Panc1 (cell line): ENCODE measurements around the gene EFNB1. TPM values are rescaled to one million over a fixed set of nuclear protein-coding genes. Genes with fewer than 3 reads are reported as not detected.

Source experiments
- ATAC-seq: fragments of 200-7000 bp; cut with Tn5 transposase; 2 replicates; pipeline ENCODE4 v1.9.1; 2020; ENCODE audit warnings: mild to moderate bottlenecking, moderate library complexity
- BruUV-seq: library from RNA; stranded (reverse); fragments of 400-500 nt; replicated peaks from 2 replicates; lab custom pipeline; 2021; lab: Mats Ljungman, UMichigan
- CTCF ChIA-PET: fragments of 300-600 bp; sonication (Branson Sonifier 250); formaldehyde crosslinking; loops from one replicate; lab custom pipeline; 2022; ENCODE audit warnings: antibody characterized with exemption; lab: Charles Lee
- POLR2A ChIA-PET: fragments of 300-600 bp; sonication (Branson Sonifier 250); formaldehyde crosslinking; loops from one replicate; lab custom pipeline; 2022; ENCODE audit warnings: antibody characterized with exemption; lab: Charles Lee
- DNase-seq: peaks from one replicate; pipeline ENCODE4 v3.0.0-alpha.2; 2010; ENCODE audit warnings: low read depth, low spot score
- H3K27ac ChIP-seq: 2 replicates; pipeline ENCODE4 v1.5.1; 2011; ENCODE audit warnings: mild to moderate bottlenecking, low read length, inconsistent platforms
- H3K27me3 ChIP-seq: fragments of 200-500 bp; sonication (Bioruptor generic); 2 replicates; pipeline ENCODE4 v1.6.0; 2014; ENCODE audit warnings: low read length, inconsistent platforms; ENCODE audit not compliant: control insufficient read depth, insufficient read depth
- H3K36me3 ChIP-seq: fragments of 200-500 bp; sonication (Bioruptor generic); 2 replicates; pipeline ENCODE4 v1.5.1; 2014; ENCODE audit warnings: inconsistent platforms, mild to moderate bottlenecking, low read length, moderate library complexity; ENCODE audit not compliant: control insufficient read depth, insufficient read depth
- H3K4me1 ChIP-seq: 2 replicates; pipeline ENCODE4 v1.5.1; 2011; ENCODE audit warnings: inconsistent platforms, mild to moderate bottlenecking, low read length, moderate library complexity; ENCODE audit not compliant: control insufficient read depth, insufficient read depth
- H3K4me3 ChIP-seq, 2 experiments: 2 replicates each; pipeline ENCODE4 v1.5.1; 2011 to 2012; ENCODE audit warnings: low read depth in 2 of 2, low read length in 2 of 2, mild to moderate bottlenecking in 2 of 2, inconsistent platforms in 1 of 2, moderate library complexity in 1 of 2
- H3K9me3 ChIP-seq: fragments of 200-500 bp; sonication (Bioruptor generic); 2 replicates; pipeline ENCODE4 v1.5.1; 2014; ENCODE audit warnings: low read depth, mild to moderate bottlenecking, inconsistent platforms, low read length, moderate library complexity; ENCODE audit not compliant: control insufficient read depth, insufficient read depth
- CTCF ChIP-seq: fragments of 450-650 bp; IDR thresholded peaks from 2 replicates; pipeline ENCODE4 v1.5.1; 2017; ENCODE audit warnings: mild to moderate bottlenecking
- POLR2AphosphoS5 ChIP-seq: IDR thresholded peaks from 2 replicates; pipeline ENCODE4 v1.6.1; 2012; ENCODE audit warnings: mild to moderate bottlenecking, low read depth, low read length, moderate library complexity
- REST ChIP-seq, 2 experiments: IDR thresholded peaks; 2 replicates each; pipeline ENCODE4 v1.6.1; 2011 to 2012; ENCODE audit warnings: low read depth in 2 of 2, control low read depth in 1 of 2, low read length in 1 of 2, mild to moderate bottlenecking in 1 of 2, moderate library complexity in 1 of 2; ENCODE audit not compliant: insufficient read depth in 1 of 2
- SIN3A ChIP-seq: IDR thresholded peaks from 2 replicates; pipeline ENCODE4 v1.6.1; 2012; ENCODE audit warnings: low read depth, mild to moderate bottlenecking, low read length, moderate library complexity, borderline replicate concordance; ENCODE audit not compliant: insufficient read depth
- TCF7L2 ChIP-seq: IDR thresholded peaks from 2 replicates; pipeline ENCODE4 v1.6.1; 2011; ENCODE audit warnings: mild to moderate bottlenecking, low read depth, low read length, inconsistent platforms
- in situ Hi-C: cut with HindIII; loops from 2 replicates; pipeline ENCODE4 v1.10.0; 2016; ENCODE audit warnings: low sequenced_read_pairs, low pct_unique_long_range_greater_than_20kb
- intact Hi-C: fragments of 100-400 bp; cut with micrococcal nuclease; formaldehyde crosslinking; loops from one replicate; pipeline ENCODE4 v1.10.0; 2022; ENCODE audit not compliant: unreplicated experiment
- total RNA-seq: library from RNA; stranded (reverse); gene quantifications from one replicate; pipeline ENCODE4 v1.2.1, GENCODE V29; 2021; ENCODE audit not compliant: unreplicated experiment

EFNB1 gene
- total RNA-seq, 1 experiment from 2014 or later: 12.9 TPM

- Histone ChIP-seq H3K9me3 (no peaks in the 10 kb centered on the region), H3K4me1 (no peaks in the 10 kb centered on the region; the same call in none of the 2 replicates), H3K27me3 (no peaks in the 10 kb centered on the region), H3K36me3 (no peaks in the 10 kb centered on the region), H3K4me3 (peak overlapping the region; percentile 58 to 72), H3K27ac (peak overlapping the region; percentile 39; the same call in 1 of the 2 replicates)
- in situ Hi-C loops: no loop called here
- 0 out of 2 replicates have a peak, but pooled peaks have one; percentile 3 for ATAC-seq
- TF ChIP-seq POLR2AphosphoS5 (no peak), CTCF (no peak), SIN3A (no peak)
- ChIA-PET POLR2A (no interaction called here), CTCF (no interaction called here)
- no TSS peak for BruUV-seq
- intact Hi-C loops: loop anchor here (2.0 to 10.0 kb wide), 4 partner anchors 231 to 1265 kb away; no protein-coding TSS in a partner anchor
- DNase-seq: no peak
Observed at GRCh38 chrX:68829582-68830418, 979 bp downstream of the EFNB1 start.

- CTCF ChIA-PET: interaction anchor here (0.6 kb wide), 1 partner anchor 787 kb away, joined by 6 read pairs; no protein-coding TSS in a partner anchor
- peak overlapping the region; percentile 39; the same call in 1 of the 2 replicates for H3K27ac ChIP-seq
- TF ChIP-seq POLR2AphosphoS5 (no peak), REST (IDR thresholded peaks at IDR 0.05; ENCODE audit: insufficient read depth in 1 of 2, low read depth in 2 of 2, low read length in 1 of 2) (no peak), SIN3A (no peak), TCF7L2 (no peak), CTCF (no peak)
- no peaks in the 10 kb centered on the region for H3K9me3 ChIP-seq
- intact Hi-C loops (no loop called here), in situ Hi-C loops (no loop called here)
- POLR2A ChIA-PET: interaction anchor here (0.6 kb wide), 1 partner anchor 267 kb away, joined by 3 read pairs; no protein-coding TSS in a partner anchor
- H3K4me3 ChIP-seq: peak overlapping the region; percentile 58 to 72
- no peaks in the 10 kb centered on the region; the same call in none of the 2 replicates for H3K4me1 ChIP-seq
- no peak for DNase-seq
- no TSS peak for BruUV-seq
- ATAC-seq: no peak
- no peaks in the 10 kb centered on the region for H3K27me3 ChIP-seq
- H3K36me3 ChIP-seq: no peaks in the 10 kb centered on the region
Observed at GRCh38 chrX:68830419-68831404, 1.9 kb downstream of the EFNB1 start.
